Endodermal cell (in vitro differentiated cells): ENCODE data around the gene NSMCE1. TPM values are rescaled to one million over a fixed set of nuclear protein-coding genes. Genes with fewer than 3 reads are reported as not detected.

Experiments
- DNase-seq: peaks from one replicate; pipeline ENCODE4 v3.0.0-alpha.2; 2017
- H3K27ac ChIP-seq: 2 replicates; pipeline ENCODE4 v1.5.1; 2013; ENCODE audit warnings: mild to moderate bottlenecking, low read depth, low read length, moderate library complexity
- H3K27me3 ChIP-seq: 2 replicates; pipeline ENCODE4 v1.6.1; 2013; ENCODE audit warnings: mild to moderate bottlenecking, low read length, moderate library complexity; ENCODE audit not compliant: insufficient read depth, control insufficient read depth, poor library complexity, severe bottlenecking
- H3K36me3 ChIP-seq: 2 replicates; pipeline ENCODE4 v1.7.0; 2013; ENCODE audit warnings: mild to moderate bottlenecking, low read length, moderate library complexity; ENCODE audit not compliant: control insufficient read depth, insufficient read depth
- H3K4me1 ChIP-seq: one replicate; pipeline ENCODE4 v1.7.0; 2013; ENCODE audit warnings: low read length; ENCODE audit not compliant: control insufficient read depth, insufficient read depth
- H3K4me3 ChIP-seq: 2 replicates; pipeline ENCODE4 v1.5.1; 2013; ENCODE audit warnings: mild to moderate bottlenecking, low read length, moderate library complexity
- H3K9ac ChIP-seq: 2 replicates; pipeline ENCODE4 v1.6.1; 2013; ENCODE audit warnings: mild to moderate bottlenecking, low read length, moderate library complexity; ENCODE audit not compliant: poor library complexity, severe bottlenecking; ENCODE audit errors: extremely low read depth
- H3K9me3 ChIP-seq: 2 replicates; pipeline ENCODE4 v1.6.1; 2013; ENCODE audit warnings: mild to moderate bottlenecking, low read length, moderate library complexity; ENCODE audit not compliant: control insufficient read depth
- H3K27ac Mint-ChIP-seq: 2 replicates; pipeline ENCODE4 v1.8.0; 2020; ENCODE audit warnings: mixed read lengths
- H3K27me3 Mint-ChIP-seq: 2 replicates; pipeline ENCODE4 v1.8.0; 2021; ENCODE audit warnings: mild to moderate bottlenecking, mixed read lengths; ENCODE audit not compliant: insufficient read depth
- H3K36me3 Mint-ChIP-seq: 2 replicates; pipeline ENCODE4 v1.8.0; 2020; ENCODE audit warnings: low read depth, mixed read lengths
- H3K4me1 Mint-ChIP-seq: 2 replicates; pipeline ENCODE4 v1.8.0; 2020; ENCODE audit warnings: mixed read lengths
- H3K4me3 Mint-ChIP-seq: 2 replicates; pipeline ENCODE4 v1.8.0; 2020; ENCODE audit warnings: mild to moderate bottlenecking, moderate library complexity, mixed read lengths
- H3K9me3 Mint-ChIP-seq: 2 replicates; pipeline ENCODE4 v1.8.0; 2020; ENCODE audit warnings: mild to moderate bottlenecking, mixed read lengths
- CTCF ChIP-seq: fragments of 200-600 bp; sonication (generic); conservative IDR thresholded peaks from 2 replicates; pipeline ENCODE4 v1.5.0; 2021; ENCODE audit warnings: antibody characterized with exemption, mild to moderate bottlenecking
- WGBS, 2 experiments: methylation state at CpG; one replicate each; pipeline versions ENCODE4 v1.1.5 to v1.1.7; 2013; ENCODE audit warnings: missing lambda C conversion rate in 2 of 2, mixed read lengths in 1 of 2; ENCODE audit not compliant: insufficient coverage in 1 of 2, insufficient read length in 1 of 2; 5-methylcytosine and 5-hydroxymethylcytosine counted together
- total RNA-seq, 2 donors: library from RNA; stranded (reverse); fragmentation: NEBNext Ultra II Directional in 1 of 2; extraction: Animal tissue kit (Norgen Biotek cat#: 25700) in 1 of 2; gene quantifications; 2 replicates in 1 of 2; 3 replicates in 1 of 2; pipeline ENCODE4 v1.2.1, GENCODE V29; 2021

The NSMCE1 gene
- total RNA-seq, 2 donors from 2014 or later, result 22.3 to 22.4 TPM

GRCh38 chr16:27228621-27229501, 39.7 kb downstream of the NSMCE1 start:
- Histone ChIP-seq H3K4me3 (no peak overlapping the region), H3K27me3 (no peaks in the 10 kb centered on the region), H3K9ac (no peak overlapping the region), H3K9me3 (no peaks in the 10 kb centered on the region), H3K4me1 (no peaks in the 10 kb centered on the region), H3K36me3 (no peaks in the 10 kb centered on the region), H3K27ac (no peak overlapping the region)
- no peak for DNase-seq
- WGBS, 2 experiments, result 93 to 98% methylated on average over 14 to 21 of the region's 21 CpGs
- Mint-ChIP-seq H3K4me3 (no peak overlapping the region), H3K9me3 (no peaks in the 10 kb centered on the region), H3K27me3 (no peaks in the 10 kb centered on the region), H3K36me3 (no peaks in the 10 kb centered on the region), H3K4me1 (no peaks in the 10 kb centered on the region), H3K27ac (no peak overlapping the region)
- TF ChIP-seq CTCF, result no peak

GRCh38 chr16:27228045-27228444, 40.5 kb downstream of the NSMCE1 start:
- no peak overlapping the region for H3K9ac ChIP-seq
- no peaks in the 10 kb centered on the region for H3K4me1 Mint-ChIP-seq
- no peak overlapping the region for H3K4me3 ChIP-seq
- no peak overlapping the region for H3K4me3 Mint-ChIP-seq
- DNase-seq, result no peak
- no peaks in the 10 kb centered on the region for H3K27me3 ChIP-seq
- no peaks in the 10 kb centered on the region for H3K9me3 ChIP-seq
- H3K9me3 Mint-ChIP-seq, result no peaks in the 10 kb centered on the region
- H3K27ac Mint-ChIP-seq, result no peak overlapping the region
- no peaks in the 10 kb centered on the region for H3K36me3 Mint-ChIP-seq
- H3K36me3 ChIP-seq, result no peaks in the 10 kb centered on the region
- no peaks in the 10 kb centered on the region for H3K4me1 ChIP-seq
- TF ChIP-seq CTCF, result no peak
- 84 to 100% methylated on average over 3 to 12 of the region's 12 CpGs for WGBS, 2 experiments
- no peak overlapping the region for H3K27ac ChIP-seq
- no peaks in the 10 kb centered on the region for H3K27me3 Mint-ChIP-seq

GRCh38 chr16:27226976-27227705, 41.4 kb downstream of the NSMCE1 start:
- H3K9me3 Mint-ChIP-seq, result no peaks in the 10 kb centered on the region
- peaks cover under 1% of the 10 kb centered on the region for H3K4me1 Mint-ChIP-seq
- Histone ChIP-seq H3K27ac (no peak overlapping the region), H3K4me1 (no peaks in the 10 kb centered on the region), H3K9ac (no peak overlapping the region), H3K4me3 (no peak overlapping the region), H3K9me3 (no peaks in the 10 kb centered on the region), H3K27me3 (no peaks in the 10 kb centered on the region), H3K36me3 (no peaks in the 10 kb centered on the region)
- no peak overlapping the region for H3K4me3 Mint-ChIP-seq
- H3K27ac Mint-ChIP-seq, result no peak overlapping the region
- no peak for DNase-seq
- no peaks in the 10 kb centered on the region for H3K27me3 Mint-ChIP-seq
- no peak for TF ChIP-seq CTCF
- no peaks in the 10 kb centered on the region for H3K36me3 Mint-ChIP-seq
- 93 to 96% methylated on average over 12 to 16 of the region's 16 CpGs for WGBS, 2 experiments
